DND-41 (cell line): ENCODE data around the gene SMG6.

Experiments used
- CTCF ChIP-seq: IDR thresholded peaks from 2 replicates; pipeline ENCODE4 v1.5.1; 2012; ENCODE audit warnings: borderline replicate concordance, low read length, moderate library complexity, mild to moderate bottlenecking; ENCODE audit not compliant: poor library complexity, severe bottlenecking; ENCODE audit errors: extremely low read depth
- EZH2 ChIP-seq: IDR thresholded peaks from 3 replicates; pipeline ENCODE4 v1.6.1; 2012; ENCODE audit warnings: borderline replicate concordance, low read depth, mild to moderate bottlenecking, moderate library complexity, low read length, inconsistent platforms; ENCODE audit not compliant: severe bottlenecking

GRCh38 chr17:2172077-2172851 is 131.3 kb downstream of the SMG6 start:
- TF ChIP-seq CTCF (no peak), EZH2 (no peak)
